NB4 (cell line): Measurements from ENCODE around the gene SYNGR4.

Experiments
- DNase-seq: peaks from one replicate; pipeline ENCODE4 v3.0.0; 2010; ENCODE audit warnings: low read depth
- H3K4me3 ChIP-seq: one replicate; pipeline ENCODE4 v1.5.1; 2011; ENCODE audit warnings: mild to moderate bottlenecking, low read depth, low read length, moderate library complexity
- MYC ChIP-seq: IDR thresholded peaks from 2 replicates; pipeline ENCODE4 v1.6.1; 2011; ENCODE audit warnings: low read depth, low read length
- POLR2A ChIP-seq: IDR thresholded peaks from 2 replicates; pipeline ENCODE4 v1.6.1; 2011; ENCODE audit warnings: mild to moderate bottlenecking; ENCODE audit not compliant: insufficient read length; ENCODE audit errors: extremely low read depth
- TF ChIP-seq, protein P1 (sequence below): IDR thresholded peaks from one replicate; pipeline ENCODE4 v1.5.1; 2012; ENCODE audit warnings: low read depth, low read length
- TF ChIP-seq, protein P2 (sequence below): IDR thresholded peaks from 2 replicates; pipeline ENCODE4 v1.6.1; 2011; ENCODE audit warnings: low read depth, low read length

SYNGR4 gene

DNA sequence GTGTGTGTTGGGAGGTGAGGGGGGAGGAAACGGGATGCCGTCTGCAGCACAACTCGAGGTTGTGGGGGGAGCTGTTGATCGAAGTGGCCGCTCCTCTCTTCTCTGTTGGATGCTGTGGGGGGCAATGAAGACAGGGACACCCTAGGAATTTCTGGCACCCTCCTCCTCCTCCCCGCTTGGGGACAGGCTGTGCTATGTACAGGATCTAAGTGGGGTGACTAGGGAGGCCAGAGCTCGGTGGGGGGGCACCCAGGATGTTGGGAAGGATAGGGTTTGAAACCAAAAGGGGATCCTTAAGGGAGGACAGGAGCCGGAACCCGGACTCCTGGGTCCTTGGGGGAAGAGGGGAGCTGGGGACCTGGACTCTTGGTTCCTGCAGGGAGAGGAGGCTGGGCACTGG lies 31.3 kb downstream of the SYNGR4 start:
- TF ChIP-seq POLR2A (no peak), MYC (no peak)
- TF ChIP-seq, protein P1, sequence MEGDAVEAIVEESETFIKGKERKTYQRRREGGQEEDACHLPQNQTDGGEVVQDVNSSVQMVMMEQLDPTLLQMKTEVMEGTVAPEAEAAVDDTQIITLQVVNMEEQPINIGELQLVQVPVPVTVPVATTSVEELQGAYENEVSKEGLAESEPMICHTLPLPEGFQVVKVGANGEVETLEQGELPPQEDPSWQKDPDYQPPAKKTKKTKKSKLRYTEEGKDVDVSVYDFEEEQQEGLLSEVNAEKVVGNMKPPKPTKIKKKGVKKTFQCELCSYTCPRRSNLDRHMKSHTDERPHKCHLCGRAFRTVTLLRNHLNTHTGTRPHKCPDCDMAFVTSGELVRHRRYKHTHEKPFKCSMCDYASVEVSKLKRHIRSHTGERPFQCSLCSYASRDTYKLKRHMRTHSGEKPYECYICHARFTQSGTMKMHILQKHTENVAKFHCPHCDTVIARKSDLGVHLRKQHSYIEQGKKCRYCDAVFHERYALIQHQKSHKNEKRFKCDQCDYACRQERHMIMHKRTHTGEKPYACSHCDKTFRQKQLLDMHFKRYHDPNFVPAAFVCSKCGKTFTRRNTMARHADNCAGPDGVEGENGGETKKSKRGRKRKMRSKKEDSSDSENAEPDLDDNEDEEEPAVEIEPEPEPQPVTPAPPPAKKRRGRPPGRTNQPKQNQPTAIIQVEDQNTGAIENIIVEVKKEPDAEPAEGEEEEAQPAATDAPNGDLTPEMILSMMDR, result no peak
- TF ChIP-seq, protein P2, sequence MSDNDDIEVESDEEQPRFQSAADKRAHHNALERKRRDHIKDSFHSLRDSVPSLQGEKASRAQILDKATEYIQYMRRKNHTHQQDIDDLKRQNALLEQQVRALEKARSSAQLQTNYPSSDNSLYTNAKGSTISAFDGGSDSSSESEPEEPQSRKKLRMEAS, result no peak
- H3K4me3 ChIP-seq, result no peak overlapping the region
- DNase-seq, result peak; percentile 50

DNA sequence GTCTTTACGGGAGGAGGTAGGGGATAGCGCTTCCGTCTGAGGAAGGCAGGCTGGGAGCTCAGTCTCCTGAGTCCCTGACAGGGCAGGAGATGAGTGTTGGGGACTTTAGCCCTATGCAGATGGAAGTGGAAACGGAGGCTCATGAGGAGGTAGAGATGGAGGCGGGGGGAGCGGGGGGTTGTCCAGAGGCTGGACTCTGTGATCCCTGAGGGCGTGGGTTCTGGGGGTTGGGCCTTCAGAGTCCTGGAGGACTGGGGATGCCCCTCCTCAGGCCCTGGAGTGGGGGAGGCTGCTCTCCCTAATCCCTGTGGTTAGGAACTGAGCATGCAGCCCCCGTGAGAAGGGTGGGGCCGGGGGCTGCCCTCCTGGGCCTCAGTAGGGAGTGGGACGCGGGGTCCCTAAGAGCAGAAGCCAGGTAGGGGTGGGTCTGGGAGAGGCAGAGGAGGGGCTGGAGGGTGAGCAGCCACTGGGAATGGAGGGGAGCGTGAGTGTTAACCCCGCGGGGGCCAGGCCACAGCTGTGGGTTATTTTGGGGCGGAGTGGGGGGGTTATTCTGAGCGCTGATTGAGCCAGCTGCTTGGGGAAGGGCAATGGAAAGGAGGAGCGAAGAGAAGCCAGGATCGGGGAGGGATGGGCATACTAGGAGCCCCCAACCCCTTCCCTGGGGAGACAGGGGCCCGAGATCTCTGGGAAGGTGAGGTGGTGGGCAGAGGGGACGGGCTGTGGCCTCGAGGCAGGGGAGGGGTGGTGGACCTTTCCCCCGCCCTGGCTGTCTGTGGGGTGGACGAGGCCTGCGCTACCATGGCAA lies 32.1 kb downstream of the SYNGR4 start:
- DNase-seq, result peak; percentile 61
- H3K4me3 ChIP-seq, result no peak overlapping the region
- TF ChIP-seq, protein P1, result no peak
- no peak for TF ChIP-seq POLR2A
- no peak for TF ChIP-seq MYC
- TF ChIP-seq, protein P2, result no peak

DNA sequence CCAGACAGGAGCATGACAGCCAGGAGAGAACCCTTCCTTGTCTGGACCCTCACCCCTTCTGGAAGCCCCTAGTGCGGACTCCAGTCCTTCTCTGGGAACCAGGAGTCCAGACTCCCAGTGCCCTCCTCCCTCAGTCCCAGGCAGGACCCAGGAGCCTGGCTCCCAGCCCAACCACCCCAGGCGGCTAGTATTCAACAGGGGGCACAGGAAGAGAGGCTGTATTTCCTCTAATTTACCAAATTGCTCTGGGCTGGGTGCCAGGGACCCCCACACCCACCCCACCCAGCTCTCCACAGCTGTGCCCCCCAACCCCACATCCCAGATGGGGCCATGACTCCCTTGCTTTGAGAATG lies 32.6 kb downstream of the SYNGR4 start:
- DNase-seq, result no peak
- TF ChIP-seq, protein P2, result no peak
- TF ChIP-seq POLR2A (no peak), MYC (no peak)
- TF ChIP-seq, protein P1, result no peak
- no peak overlapping the region for H3K4me3 ChIP-seq

DNA sequence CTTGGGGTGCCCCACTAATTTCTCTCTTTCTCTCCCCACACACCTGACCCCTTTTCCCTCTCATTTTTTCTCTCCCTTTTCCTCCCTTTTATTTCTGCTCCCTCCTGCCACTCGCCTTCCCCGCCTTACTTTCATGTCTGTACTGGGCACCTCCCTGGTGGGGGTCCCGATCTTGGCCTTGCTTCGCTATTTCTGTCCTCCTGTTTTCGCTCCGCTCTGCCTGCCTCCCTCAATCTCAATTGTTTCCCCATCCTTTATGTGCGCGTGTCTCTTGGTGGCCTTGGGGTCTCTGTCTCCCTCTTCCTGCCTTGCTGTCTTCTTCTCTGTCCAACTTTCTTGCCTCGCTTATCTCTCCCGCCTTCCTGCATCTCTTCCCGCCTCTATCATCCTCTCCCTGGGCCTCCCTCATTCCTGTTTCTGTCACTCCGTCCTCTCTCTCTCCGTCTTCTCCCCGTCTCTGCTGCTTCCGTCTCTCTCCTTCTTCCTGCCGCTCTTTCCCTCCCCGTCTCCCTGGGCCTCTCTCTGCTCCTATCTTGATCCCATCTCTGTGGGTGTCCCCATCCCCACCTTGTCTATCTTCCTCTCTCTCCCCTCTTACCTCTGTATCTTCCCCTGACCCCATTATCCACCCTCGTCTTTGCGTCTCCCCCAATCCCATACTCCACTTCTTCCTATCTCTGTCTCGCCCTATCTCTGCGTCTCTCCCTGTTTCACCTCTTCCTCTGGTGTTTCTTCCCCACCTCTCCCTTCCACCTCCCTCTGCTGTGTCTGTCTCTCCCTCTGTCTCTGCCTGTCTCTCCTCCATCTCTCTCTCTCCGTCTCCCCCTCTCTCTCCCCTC lies 33.3 kb downstream of the SYNGR4 start:
- TF ChIP-seq, protein P2, result no peak
- TF ChIP-seq POLR2A, result no peak
- no peak for TF ChIP-seq MYC
- TF ChIP-seq, protein P1, result no peak
- H3K4me3 ChIP-seq, result peak overlapping the region; percentile 55
- peak; percentile 48 for DNase-seq

DNA sequence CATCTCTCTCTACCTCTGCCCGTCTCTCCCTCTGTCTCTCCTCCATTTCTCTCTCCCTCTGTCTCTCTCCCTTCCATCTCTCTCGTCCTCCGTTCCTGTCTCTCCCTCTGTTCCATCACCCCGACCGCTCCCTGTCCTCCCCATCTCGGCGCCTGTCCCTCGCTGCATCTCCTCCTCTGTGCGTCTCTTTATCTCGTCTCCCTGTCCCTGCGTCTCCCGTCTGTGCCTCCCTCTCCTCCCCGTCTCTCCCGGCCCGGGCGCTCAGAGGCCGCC lies 33.9 kb downstream of the SYNGR4 start:
- no peak for DNase-seq
- TF ChIP-seq, protein P1, result no peak
- H3K4me3 ChIP-seq, result peak overlapping the region; percentile 55
